GM19043 (cell line): ENCODE results near the gene HOXC6.

ENCODE experiments used
- ATAC-seq: cut with Tn5 transposase; IDR thresholded peaks from one replicate; pipeline ENCODE4 v1.9.1; 2021; ENCODE audit warnings: low read depth; ENCODE audit not compliant: unreplicated experiment

Gene HOXC6

GRCh38 chr12:54012631-54013409 is 15.4 kb upstream of the HOXC6 start:
- ATAC-seq = no peak

DNA sequence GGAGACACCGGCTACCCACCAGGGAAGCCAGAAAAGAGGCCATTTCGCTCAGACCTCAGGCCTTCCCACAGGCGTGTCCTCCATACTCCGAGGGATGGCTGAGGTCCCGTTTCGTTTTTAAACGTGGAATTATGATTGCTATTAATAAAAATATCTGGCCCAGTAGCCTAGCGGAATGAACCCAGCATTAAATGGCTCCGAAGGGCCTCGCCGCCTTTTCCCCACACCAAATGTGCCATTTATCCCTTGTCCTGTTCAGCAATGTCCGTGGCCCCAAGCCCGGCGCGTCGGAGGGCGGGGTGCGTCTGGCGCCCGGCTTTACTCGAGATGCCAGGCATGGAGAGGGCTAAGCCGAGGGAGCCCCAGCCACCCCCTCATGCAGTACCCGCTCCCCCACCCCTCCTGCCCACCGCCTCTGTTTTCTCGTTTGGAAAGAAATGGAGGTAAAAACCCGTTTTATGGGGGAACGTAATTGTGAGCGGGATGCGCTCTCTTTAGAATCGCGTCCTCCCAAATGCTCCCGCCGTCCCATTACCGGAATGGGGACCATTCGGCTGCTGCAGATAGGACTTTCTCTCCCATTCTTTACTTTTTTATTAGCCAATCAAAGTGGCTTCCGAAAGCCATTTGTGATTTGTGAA is 13.7 kb upstream of the HOXC6 start:
- ATAC-seq = no peak

DNA sequence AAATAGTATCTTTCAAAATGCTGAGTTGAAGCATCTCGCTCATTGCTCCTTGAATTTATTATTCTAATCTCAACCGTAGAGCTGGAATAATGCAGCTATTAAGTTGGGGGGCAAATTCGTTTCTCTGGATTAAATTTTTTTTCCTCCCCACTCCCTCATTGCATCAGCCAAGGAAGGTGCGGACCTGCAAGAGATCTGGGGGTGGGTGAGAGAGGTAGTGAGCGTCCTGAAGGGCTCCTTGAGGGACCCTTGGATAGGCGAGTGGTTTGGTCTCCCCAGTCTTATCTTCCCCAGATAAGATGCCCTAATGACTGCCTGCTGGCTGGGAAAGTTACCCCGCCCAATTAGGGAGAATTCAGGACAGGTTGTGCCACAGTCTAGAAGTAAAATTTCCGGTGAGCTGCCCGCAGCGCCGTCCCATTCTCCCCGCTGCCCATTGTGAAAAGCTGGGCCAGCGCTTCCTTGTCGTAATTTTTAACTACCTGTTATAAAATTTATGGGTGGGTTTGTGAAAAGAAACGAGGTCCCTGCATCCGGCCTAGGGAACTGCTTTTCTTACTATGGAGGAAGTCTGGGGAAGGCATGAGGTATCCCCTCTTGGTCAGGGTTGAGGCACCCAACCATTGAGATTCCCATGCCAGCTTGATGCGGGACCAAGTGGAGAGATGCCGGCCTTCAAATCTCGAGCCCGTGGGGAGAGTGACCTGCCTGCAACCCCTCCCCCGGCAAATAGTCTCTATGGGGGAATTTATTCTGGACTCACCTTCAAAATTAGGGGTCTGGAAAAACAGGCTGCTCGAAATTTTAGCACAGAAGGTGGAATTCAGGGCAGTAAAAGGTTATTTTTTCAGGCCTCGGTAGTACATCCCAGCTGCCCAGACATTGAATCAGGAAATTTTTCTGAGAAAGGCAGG is 13.0 kb upstream of the HOXC6 start:
- ATAC-seq = no peak

DNA sequence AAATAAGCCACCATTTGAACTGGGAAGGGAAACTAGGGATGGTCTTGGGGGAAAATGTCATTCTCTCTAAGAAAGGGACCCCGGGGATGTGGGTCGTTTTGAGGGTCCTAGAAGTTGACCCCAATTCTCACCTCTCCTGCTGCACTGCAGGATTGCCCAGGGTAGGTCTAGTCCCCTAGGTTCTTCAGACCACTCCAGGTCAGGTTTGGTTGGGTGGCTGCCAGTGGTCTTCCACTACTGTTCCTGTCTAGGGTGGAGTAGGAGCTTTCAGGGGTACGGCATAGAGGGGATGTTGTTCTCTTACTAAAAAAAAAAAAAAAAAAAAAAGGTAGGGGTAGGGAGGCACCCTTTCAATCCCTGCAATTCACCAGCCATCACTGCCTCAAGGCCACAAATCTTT is 12.2 kb upstream of the HOXC6 start:
- ATAC-seq = no peak

DNA sequence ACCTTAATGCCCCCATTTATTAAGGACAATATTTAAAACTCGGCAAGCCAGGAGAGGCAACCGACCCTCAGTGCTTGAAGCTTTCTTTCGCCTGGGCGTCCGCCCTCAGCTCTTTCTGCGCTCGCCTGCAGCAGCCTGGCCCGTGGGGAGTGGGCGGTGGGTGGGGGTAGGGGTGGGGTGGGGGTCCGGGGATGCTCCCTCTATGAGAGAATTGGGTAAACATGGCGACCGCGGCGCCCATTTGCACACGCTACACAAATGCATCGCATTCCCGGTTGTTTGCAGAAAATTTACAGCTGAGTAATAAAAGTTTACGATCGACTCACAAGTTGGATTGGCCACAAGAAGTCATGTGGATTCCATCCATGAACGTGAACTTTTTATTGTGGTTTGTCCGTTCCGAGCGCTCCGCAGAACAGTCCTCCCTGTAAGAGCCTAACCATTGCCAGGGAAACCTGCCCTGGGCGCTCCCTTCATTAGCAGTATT is 11.7 kb upstream of the HOXC6 start:
- no peak for ATAC-seq

DNA sequence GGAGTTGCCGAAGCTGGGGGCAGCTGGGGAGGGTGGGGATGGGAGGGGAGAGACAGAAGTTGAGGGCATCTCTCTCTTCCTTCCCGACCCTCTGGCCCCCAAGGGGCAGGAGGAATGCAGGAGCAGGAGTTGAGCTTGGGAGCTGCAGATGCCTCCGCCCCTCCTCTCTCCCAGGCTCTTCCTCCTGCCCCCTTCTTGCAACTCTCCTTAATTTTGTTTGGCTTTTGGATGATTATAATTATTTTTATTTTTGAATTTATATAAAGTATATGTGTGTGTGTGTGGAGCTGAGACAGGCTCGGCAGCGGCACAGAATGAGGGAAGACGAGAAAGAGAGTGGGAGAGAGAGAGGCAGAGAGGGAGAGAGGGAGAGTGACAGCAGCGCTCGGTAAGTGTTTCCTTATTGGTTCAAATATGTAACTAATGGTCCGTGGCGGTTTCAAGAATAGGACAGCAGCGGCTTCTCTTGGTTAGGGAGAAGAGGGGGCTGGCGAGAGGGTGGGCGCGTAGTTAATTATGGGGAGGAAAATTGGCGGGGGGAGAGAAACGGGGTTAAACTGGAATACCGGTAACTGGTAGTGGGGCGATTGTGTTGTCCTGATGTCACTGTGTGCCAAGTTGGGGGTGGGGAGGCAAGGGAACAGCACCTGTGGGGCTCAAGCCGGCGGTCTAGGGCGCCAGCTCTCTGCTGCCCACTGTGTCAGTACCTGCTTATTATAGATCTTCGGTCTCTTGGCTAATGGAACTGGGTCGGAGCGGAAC is 11.0 kb upstream of the HOXC6 start:
- ATAC-seq = peak; percentile 24

DNA sequence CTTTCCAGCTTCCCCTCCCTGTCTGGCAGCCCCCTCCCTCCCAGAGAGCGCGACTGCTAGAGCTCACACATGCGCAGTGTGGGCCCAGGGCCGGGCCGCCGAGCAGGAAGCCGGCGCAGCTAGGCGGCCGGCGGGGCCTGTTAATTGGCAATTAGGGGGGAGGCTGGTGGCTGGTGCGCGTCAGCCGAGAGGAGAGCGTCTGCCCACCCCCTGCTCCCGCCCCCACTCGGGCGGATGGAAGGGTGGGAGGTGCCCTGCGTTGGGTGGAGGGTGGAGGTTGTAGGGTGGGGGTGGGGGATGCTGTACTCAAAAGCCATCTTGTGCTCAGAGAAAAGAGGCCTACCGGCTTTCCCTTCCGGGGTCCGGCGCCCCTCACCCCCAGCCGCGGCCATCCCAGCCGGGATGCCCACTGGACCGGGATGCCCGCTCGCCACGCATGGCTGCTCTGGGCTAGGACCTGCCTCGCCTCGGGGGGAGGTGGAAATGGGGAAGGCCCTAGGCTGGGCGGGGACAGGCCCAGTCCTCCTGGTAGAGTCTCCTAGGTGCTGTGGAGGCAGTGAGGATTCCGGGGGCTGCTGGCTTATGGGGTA is 10.3 kb upstream of the HOXC6 start:
- ATAC-seq = peak; percentile 74

DNA sequence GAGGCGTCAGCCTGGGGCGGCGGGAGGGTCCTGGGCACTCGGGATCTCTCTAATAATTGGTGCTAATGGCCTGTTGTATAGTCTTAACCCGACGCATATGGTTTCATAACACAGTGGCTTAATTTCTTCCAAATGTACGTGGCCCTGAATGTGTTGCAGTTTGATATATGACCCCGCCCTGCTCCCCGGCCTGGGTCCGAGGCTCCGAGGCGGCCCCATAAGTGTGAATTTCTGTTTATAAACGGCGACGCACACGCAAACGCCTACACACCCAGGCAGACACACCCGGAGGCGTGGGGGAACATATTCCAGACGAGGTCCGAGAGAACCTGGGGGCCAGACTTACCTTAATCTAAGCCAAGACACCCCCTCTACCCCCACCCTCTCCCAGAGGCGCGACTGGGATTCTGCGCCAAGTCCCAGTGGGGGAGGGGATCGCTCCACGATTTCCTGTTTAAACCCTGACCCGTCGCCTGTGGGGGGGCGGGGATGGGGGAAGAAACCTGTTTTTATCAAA is 9.7 kb upstream of the HOXC6 start:
- ATAC-seq = no peak

GRCh38 chr12:54019091-54019811 is 9.0 kb upstream of the HOXC6 start:
- ATAC-seq = no peak

GRCh38 chr12:54019924-54020590 is 8.2 kb upstream of the HOXC6 start:
- no peak for ATAC-seq

DNA sequence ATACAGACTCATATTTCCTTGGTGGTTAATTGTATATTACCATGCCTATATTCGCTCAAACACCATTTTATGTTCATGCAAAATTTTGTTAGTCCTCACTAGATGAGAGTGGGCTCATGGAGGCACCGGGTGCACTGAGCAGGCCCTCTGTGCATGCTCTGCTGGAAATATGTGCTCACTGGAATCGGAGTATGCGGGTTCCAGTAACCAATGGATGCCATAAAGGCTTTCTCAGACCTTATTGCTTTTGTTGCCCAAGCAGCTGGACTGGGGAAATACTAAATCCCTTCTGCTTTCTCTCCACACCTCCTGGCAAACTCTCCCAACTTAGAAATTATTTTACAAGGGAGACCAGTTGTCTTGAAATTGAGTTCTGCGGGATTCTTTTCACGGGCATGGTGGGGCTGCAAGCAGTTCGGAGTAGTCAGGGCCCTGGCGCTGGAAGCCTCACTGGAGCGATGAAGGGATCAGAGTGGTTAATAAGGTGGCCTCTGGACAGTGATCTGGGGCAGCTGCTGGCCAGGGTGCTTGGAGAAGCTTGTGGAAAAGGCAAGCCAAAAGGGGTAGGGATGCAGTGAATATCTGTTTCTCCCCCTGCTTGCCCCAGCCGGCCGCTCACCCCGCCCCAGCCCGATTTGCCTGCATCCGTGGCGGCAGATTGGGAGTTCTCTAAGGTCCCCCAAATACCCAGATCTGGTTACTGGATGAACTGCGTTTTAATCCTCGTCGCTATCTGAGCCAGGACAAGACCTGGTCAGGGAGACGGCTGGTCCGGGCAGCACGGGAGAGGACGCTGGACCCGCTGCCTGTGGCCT is 7.4 kb upstream of the HOXC6 start:
- no peak for ATAC-seq

DNA sequence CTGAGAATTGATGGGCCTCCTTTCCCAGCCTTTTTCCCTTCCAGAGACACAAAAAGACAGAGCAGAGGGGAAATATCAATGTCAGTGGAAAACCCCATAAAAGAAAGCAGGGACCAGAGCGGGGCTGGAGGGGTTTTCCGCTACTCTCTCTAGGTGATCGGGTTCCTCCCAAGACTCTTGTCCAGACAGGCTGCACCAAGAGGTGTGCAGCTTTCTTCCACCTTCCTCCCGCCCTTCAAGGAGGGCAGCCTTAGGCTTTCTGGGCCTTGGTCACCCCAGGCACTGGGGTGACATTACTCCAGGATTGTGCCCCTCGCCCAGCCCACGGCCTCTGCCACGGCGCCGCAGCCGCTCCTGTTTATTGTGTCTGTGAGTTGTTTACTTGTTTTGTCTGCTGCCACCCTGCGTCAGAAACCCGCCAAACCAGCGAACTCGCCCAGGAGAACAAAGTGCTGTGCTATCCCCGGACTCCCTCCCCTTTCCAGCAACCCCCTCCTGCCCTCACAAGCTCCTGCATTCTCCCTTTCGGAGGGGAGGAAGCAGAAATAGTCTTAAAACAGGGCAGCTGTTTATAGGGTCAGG is 6.7 kb upstream of the HOXC6 start:
- no peak for ATAC-seq

- no peak for ATAC-seq
Observed at GRCh38 chr12:54022960-54023884, 5.0 kb upstream of the HOXC6 start.

DNA sequence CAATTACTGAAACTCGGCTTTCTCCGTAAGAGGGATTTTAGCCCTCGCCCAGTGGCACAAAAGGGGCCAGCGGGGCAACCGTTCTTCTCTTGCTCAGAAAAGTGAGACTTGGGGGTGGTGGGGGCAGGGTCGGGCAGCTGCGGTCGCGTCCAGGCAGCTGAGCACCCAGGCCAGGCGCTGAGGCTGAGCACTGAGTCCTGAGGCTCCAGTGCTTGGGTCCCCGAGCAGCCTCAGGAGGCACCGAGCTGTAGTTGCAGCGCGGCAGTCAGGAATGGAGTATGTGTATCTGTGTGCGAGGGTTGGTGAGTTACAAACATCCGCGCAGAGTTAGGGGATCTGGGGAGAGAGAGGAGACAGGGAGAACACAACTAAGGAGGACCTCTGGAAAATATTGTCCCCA is 4.1 kb upstream of the HOXC6 start:
- ATAC-seq = no peak

DNA sequence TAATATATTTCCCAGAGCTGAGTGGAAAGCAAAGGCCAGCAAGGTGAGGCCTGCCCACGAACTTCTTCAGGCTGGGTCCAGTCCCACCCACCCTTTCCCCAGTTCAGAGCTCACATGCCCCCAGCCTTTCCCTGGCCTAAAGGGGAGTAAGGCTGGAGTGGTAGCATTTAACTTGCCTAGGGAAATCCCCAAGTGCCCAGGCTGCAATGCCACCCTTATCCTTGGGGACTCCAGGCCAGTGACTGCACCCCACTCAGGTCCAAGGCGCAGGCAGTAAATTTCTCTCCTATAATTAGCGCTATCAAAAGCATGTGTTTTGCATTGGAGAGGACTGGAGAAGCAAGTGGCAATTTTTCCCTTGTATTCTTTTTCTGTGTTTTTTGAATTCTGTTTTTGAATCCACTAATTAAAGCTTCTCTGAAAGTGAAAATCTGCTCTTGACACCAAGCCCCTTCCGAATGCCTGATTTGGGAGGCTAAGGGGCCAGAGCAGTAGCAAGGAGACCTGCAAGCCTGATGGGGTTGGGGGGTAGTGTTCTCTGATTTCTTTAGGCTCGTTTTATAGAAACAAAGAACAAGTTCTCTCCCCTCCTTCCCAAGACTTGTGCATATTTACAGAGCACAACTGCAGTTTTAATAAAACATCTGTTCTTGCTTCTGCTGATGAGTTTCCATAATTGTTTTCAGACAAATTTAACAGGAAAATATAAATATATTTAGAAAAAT is 3.5 kb upstream of the HOXC6 start:
- no peak for ATAC-seq
